T-helper 2 cell treated with Interferon-gamma antibody and Interleukin-4, amounts not matched to agents 5 μg/mL and 100 μg/mL, for 36 hours (primary cell): Measurements from ENCODE around the gene GMDS.

ENCODE experiments used
- DNase-seq: peaks from one replicate; pipeline ENCODE4 v3.0.0; 2021; ENCODE audit warnings: low spot score
- H3K27ac Mint-ChIP-seq: one replicate; pipeline ENCODE4 v1.8.0; 2021; ENCODE audit warnings: mild to moderate bottlenecking, mixed read lengths
- H3K27me3 Mint-ChIP-seq: one replicate; pipeline ENCODE4 v1.8.0; 2021; ENCODE audit warnings: low read depth, mixed read lengths
- H3K36me3 Mint-ChIP-seq: one replicate; pipeline ENCODE4 v1.8.0; 2021; ENCODE audit warnings: low read depth, mixed read lengths
- H3K4me1 Mint-ChIP-seq: one replicate; pipeline ENCODE4 v1.8.0; 2021; ENCODE audit warnings: low read depth, mixed read lengths
- H3K4me3 Mint-ChIP-seq: one replicate; pipeline ENCODE4 v1.8.0; 2022; ENCODE audit warnings: mild to moderate bottlenecking, moderate library complexity, mixed read lengths
- H3K9me3 Mint-ChIP-seq: one replicate; pipeline ENCODE4 v1.8.0; 2021; ENCODE audit warnings: mixed read lengths

Gene GMDS

GRCh38 chr6:2208468-2208867, 36.9 kb downstream of the GMDS start:
- Mint-ChIP-seq H3K36me3 (no peaks in the 10 kb centered on the region), H3K27me3 (peaks cover 7% of the 10 kb centered on the region), H3K27ac (no peak overlapping the region), H3K4me3 (no peak overlapping the region), H3K4me1 (no peaks in the 10 kb centered on the region), H3K9me3 (no peaks in the 10 kb centered on the region)
- DNase-seq: no peak

GRCh38 chr6:2205396-2205795, 40.0 kb downstream of the GMDS start:
- no peak overlapping the region for H3K27ac Mint-ChIP-seq
- no peak for DNase-seq

GRCh38 chr6:2204272-2204671, 41.1 kb downstream of the GMDS start:
- no peak for DNase-seq

More at GRCh38 chr6:2205396-2205795, 40.0 kb downstream of the GMDS start:
- Mint-ChIP-seq H3K4me3 (no peak overlapping the region), H3K27me3 (no peaks in the 10 kb centered on the region), H3K9me3 (no peaks in the 10 kb centered on the region), H3K4me1 (no peaks in the 10 kb centered on the region), H3K36me3 (no peaks in the 10 kb centered on the region)

GRCh38 chr6:2203264-2203663, 42.1 kb downstream of the GMDS start:
- DNase-seq: no peak
- no peaks in the 10 kb centered on the region for H3K36me3 Mint-ChIP-seq
- no peak overlapping the region for H3K27ac Mint-ChIP-seq
- H3K9me3 Mint-ChIP-seq: no peaks in the 10 kb centered on the region
- no peak overlapping the region for H3K4me3 Mint-ChIP-seq
- H3K4me1 Mint-ChIP-seq: no peaks in the 10 kb centered on the region
- peaks cover 3% of the 10 kb centered on the region for H3K27me3 Mint-ChIP-seq

More at GRCh38 chr6:2204272-2204671, 41.1 kb downstream of the GMDS start:
- H3K4me1 Mint-ChIP-seq: no peaks in the 10 kb centered on the region
- H3K36me3 Mint-ChIP-seq: no peaks in the 10 kb centered on the region
- no peak overlapping the region for H3K4me3 Mint-ChIP-seq
- no peak overlapping the region for H3K27ac Mint-ChIP-seq
- no peaks in the 10 kb centered on the region for H3K9me3 Mint-ChIP-seq
- H3K27me3 Mint-ChIP-seq: no peaks in the 10 kb centered on the region

GRCh38 chr6:2197984-2198383, 47.4 kb downstream of the GMDS start:
- no peaks in the 10 kb centered on the region for H3K4me1 Mint-ChIP-seq
- no peaks in the 10 kb centered on the region for H3K36me3 Mint-ChIP-seq
- DNase-seq: no peak
- H3K9me3 Mint-ChIP-seq: no peaks in the 10 kb centered on the region
- H3K27me3 Mint-ChIP-seq: peaks cover 3% of the 10 kb centered on the region
- no peak overlapping the region for H3K27ac Mint-ChIP-seq
- H3K4me3 Mint-ChIP-seq: no peak overlapping the region

- H3K4me1 Mint-ChIP-seq: no peaks in the 10 kb centered on the region
- DNase-seq: no peak
- no peak overlapping the region for H3K4me3 Mint-ChIP-seq
Measured at GRCh38 chr6:2197177-2197671, 48.2 kb downstream of the GMDS start.

GRCh38 chr6:2196079-2196679, 49.2 kb downstream of the GMDS start:
- Mint-ChIP-seq H3K4me1 (no peaks in the 10 kb centered on the region), H3K27ac (no peak overlapping the region), H3K27me3 (peaks cover 3% of the 10 kb centered on the region), H3K36me3 (no peaks in the 10 kb centered on the region), H3K9me3 (no peaks in the 10 kb centered on the region), H3K4me3 (no peak overlapping the region)
- DNase-seq: no peak

More at GRCh38 chr6:2197177-2197671, 48.2 kb downstream of the GMDS start:
- Mint-ChIP-seq H3K36me3 (no peaks in the 10 kb centered on the region), H3K9me3 (no peaks in the 10 kb centered on the region), H3K27me3 (peaks cover 3% of the 10 kb centered on the region), H3K27ac (no peak overlapping the region)

GRCh38 chr6:2194643-2195042, 50.8 kb downstream of the GMDS start:
- DNase-seq: no peak
- no peaks in the 10 kb centered on the region for H3K4me1 Mint-ChIP-seq
- no peaks in the 10 kb centered on the region for H3K36me3 Mint-ChIP-seq
- no peak overlapping the region for H3K4me3 Mint-ChIP-seq
- H3K27me3 Mint-ChIP-seq: peaks cover 3% of the 10 kb centered on the region
- H3K27ac Mint-ChIP-seq: no peak overlapping the region
- H3K9me3 Mint-ChIP-seq: no peaks in the 10 kb centered on the region

GRCh38 chr6:2193931-2194330, 51.5 kb downstream of the GMDS start:
- no peak for DNase-seq
- H3K27me3 Mint-ChIP-seq: peaks cover 5% of the 10 kb centered on the region
- no peak overlapping the region for H3K27ac Mint-ChIP-seq
- no peaks in the 10 kb centered on the region for H3K36me3 Mint-ChIP-seq
- no peak overlapping the region for H3K4me3 Mint-ChIP-seq
- no peaks in the 10 kb centered on the region for H3K9me3 Mint-ChIP-seq
- no peaks in the 10 kb centered on the region for H3K4me1 Mint-ChIP-seq

GRCh38 chr6:2192976-2193375, 52.4 kb downstream of the GMDS start:
- Mint-ChIP-seq H3K27ac (no peak overlapping the region), H3K27me3 (peaks cover 10% of the 10 kb centered on the region), H3K4me1 (no peaks in the 10 kb centered on the region), H3K36me3 (no peaks in the 10 kb centered on the region), H3K4me3 (no peak overlapping the region), H3K9me3 (no peaks in the 10 kb centered on the region)
- DNase-seq: no peak

- Mint-ChIP-seq H3K4me3 (no peak overlapping the region), H3K4me1 (peaks cover 4% of the 10 kb centered on the region), H3K27me3 (peaks cover 18% of the 10 kb centered on the region), H3K9me3 (no peaks in the 10 kb centered on the region), H3K27ac (no peak overlapping the region), H3K36me3 (no peaks in the 10 kb centered on the region)
- DNase-seq: no peak
Measured at GRCh38 chr6:2191390-2191740, 54.0 kb downstream of the GMDS start.

GRCh38 chr6:2190661-2191389, 54.6 kb downstream of the GMDS start:
- H3K4me3 Mint-ChIP-seq: no peak overlapping the region
- DNase-seq: no peak
- no peaks in the 10 kb centered on the region for H3K36me3 Mint-ChIP-seq
- H3K9me3 Mint-ChIP-seq: no peaks in the 10 kb centered on the region
- H3K4me1 Mint-ChIP-seq: peaks cover 4% of the 10 kb centered on the region
- H3K27me3 Mint-ChIP-seq: peaks cover 18% of the 10 kb centered on the region
- H3K27ac Mint-ChIP-seq: no peak overlapping the region

- no peak for DNase-seq
- Mint-ChIP-seq H3K4me1 (peaks cover 4% of the 10 kb centered on the region), H3K9me3 (no peaks in the 10 kb centered on the region), H3K36me3 (no peaks in the 10 kb centered on the region), H3K27ac (no peak overlapping the region), H3K4me3 (no peak overlapping the region), H3K27me3 (peaks cover 26% of the 10 kb centered on the region)
Measured at GRCh38 chr6:2188856-2189384, 56.5 kb downstream of the GMDS start.

- Mint-ChIP-seq H3K9me3 (no peaks in the 10 kb centered on the region), H3K36me3 (no peaks in the 10 kb centered on the region), H3K27me3 (peaks cover 26% of the 10 kb centered on the region), H3K4me3 (no peak overlapping the region), H3K4me1 (peaks cover 4% of the 10 kb centered on the region), H3K27ac (no peak overlapping the region)
- no peak for DNase-seq
Measured at GRCh38 chr6:2188397-2188796, 57.0 kb downstream of the GMDS start.
